Smooth muscle cell (in vitro differentiated cells): ENCODE results near the gene MKNK2. TPM values are rescaled to one million over a fixed set of nuclear protein-coding genes. Genes with fewer than 3 reads are reported as not detected.
"Not testable (repeated sequence)": the region's sequence is repeated elsewhere in the genome, so short reads cannot be mapped to it uniquely, and the experiment has no call there.

Experiments
- DNase-seq: peaks from one replicate; lab custom pipeline; 2025; ENCODE audit not compliant: unreplicated experiment; lab: John Stamatoyannopoulos, UW
- H2AFZ ChIP-seq: fragments of 200-600 bp; sonication (generic); 2 replicates; pipeline ENCODE4 v1.6.0; 2016; ENCODE audit warnings: antibody characterized with exemption, low read depth, mild to moderate bottlenecking
- H3F3A ChIP-seq: fragments of 200-600 bp; sonication (generic); 2 replicates; pipeline ENCODE4 v1.6.0; 2017; ENCODE audit warnings: antibody characterized with exemption, low read depth
- H3K27ac ChIP-seq: fragments of 200-600 bp; sonication (generic); 2 replicates; pipeline ENCODE4 v1.5.1; 2016; ENCODE audit warnings: low read depth, mild to moderate bottlenecking
- H3K27me3 ChIP-seq: fragments of 200-600 bp; sonication (generic); 2 replicates; pipeline ENCODE4 v1.6.1; 2016; ENCODE audit warnings: low read depth, mild to moderate bottlenecking
- H3K36me3 ChIP-seq: fragments of 200-600 bp; sonication (generic); 2 replicates; pipeline ENCODE4 v1.5.1; 2016; ENCODE audit warnings: low read depth
- H3K4me1 ChIP-seq: fragments of 200-600 bp; sonication (generic); 2 replicates; pipeline ENCODE4 v1.5.1; 2016; ENCODE audit warnings: low read depth
- H3K4me2 ChIP-seq: fragments of 200-600 bp; sonication (generic); 2 replicates; pipeline ENCODE4 v1.6.0; 2016; ENCODE audit warnings: mild to moderate bottlenecking
- H3K4me3 ChIP-seq: fragments of 200-600 bp; sonication (generic); 2 replicates; pipeline ENCODE4 v1.5.1; 2016; ENCODE audit warnings: mild to moderate bottlenecking
- H3K79me2 ChIP-seq: fragments of 200-600 bp; sonication (generic); 2 replicates; pipeline ENCODE4 v1.6.0; 2016; ENCODE audit warnings: low read depth, mild to moderate bottlenecking
- H3K9ac ChIP-seq: fragments of 200-600 bp; sonication (generic); 2 replicates; pipeline ENCODE4 v1.6.0; 2016; ENCODE audit warnings: low read depth
- H3K9me3 ChIP-seq: fragments of 200-600 bp; sonication (generic); replicated peaks from 2 replicates; pipeline ENCODE4 v1.5.1; 2016; ENCODE audit warnings: low read depth
- H4K20me1 ChIP-seq: fragments of 200-600 bp; sonication (generic); 2 replicates; pipeline ENCODE4 v1.6.0; 2016; ENCODE audit warnings: low read depth
- WGBS: methylation state at CpG from one replicate; pipeline ENCODE4 v1.1.7; 2016; ENCODE audit warnings: low lambda C conversion rate; 5-methylcytosine and 5-hydroxymethylcytosine counted together
- polyA plus RNA-seq: library from polyadenylated mRNA; unstranded; fragments of >200 nt; fragmentation: Nextera tagmentation; extraction: Ambion mirVana; gene quantifications from 2 replicates; pipeline ENCODE4 v1.2.1, GENCODE V29; 2016
- total RNA-seq: library from RNA; depleted of rRNA; stranded (reverse); fragments of >200 nt; gene quantifications from 2 replicates; pipeline ENCODE4 v1.2.3, GENCODE V29; 2014
- TF ChIP-seq, protein P1 (sequence below): fragments of 200-600 bp; sonication (generic); IDR thresholded peaks from 2 replicates; pipeline ENCODE4 v1.5.1; 2017; ENCODE audit warnings: borderline replicate concordance, mild to moderate bottlenecking, antibody characterized with exemption; ENCODE audit not compliant: insufficient read depth, poor library complexity, severe bottlenecking

Gene MKNK2
- total and polyA plus RNA-seq, 2 experiments from 2014 or later: 43.6 to 44.7 TPM

DNA sequence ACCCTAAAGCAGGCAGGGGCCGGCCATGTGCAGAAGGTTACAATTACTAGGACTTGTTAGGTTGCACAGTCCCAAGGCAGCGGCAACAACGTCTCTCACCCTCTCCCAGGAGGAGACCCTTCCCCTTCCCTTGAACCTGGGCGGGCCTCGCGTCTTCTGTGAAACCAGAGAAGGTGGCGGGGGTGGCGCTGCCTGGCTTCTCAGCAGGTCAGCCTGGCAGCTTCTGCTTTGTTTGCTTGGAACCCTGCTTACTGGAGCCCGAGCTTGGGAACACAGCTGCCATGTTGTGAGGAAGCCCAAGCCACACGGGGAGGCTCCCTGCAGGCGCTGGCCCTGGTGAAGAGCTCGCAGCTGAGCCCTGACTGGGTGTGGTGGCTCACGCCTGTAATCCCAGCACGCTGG is 15.5 kb downstream of the MKNK2 start:
- H2AFZ ChIP-seq: no peak overlapping the region

DNA sequence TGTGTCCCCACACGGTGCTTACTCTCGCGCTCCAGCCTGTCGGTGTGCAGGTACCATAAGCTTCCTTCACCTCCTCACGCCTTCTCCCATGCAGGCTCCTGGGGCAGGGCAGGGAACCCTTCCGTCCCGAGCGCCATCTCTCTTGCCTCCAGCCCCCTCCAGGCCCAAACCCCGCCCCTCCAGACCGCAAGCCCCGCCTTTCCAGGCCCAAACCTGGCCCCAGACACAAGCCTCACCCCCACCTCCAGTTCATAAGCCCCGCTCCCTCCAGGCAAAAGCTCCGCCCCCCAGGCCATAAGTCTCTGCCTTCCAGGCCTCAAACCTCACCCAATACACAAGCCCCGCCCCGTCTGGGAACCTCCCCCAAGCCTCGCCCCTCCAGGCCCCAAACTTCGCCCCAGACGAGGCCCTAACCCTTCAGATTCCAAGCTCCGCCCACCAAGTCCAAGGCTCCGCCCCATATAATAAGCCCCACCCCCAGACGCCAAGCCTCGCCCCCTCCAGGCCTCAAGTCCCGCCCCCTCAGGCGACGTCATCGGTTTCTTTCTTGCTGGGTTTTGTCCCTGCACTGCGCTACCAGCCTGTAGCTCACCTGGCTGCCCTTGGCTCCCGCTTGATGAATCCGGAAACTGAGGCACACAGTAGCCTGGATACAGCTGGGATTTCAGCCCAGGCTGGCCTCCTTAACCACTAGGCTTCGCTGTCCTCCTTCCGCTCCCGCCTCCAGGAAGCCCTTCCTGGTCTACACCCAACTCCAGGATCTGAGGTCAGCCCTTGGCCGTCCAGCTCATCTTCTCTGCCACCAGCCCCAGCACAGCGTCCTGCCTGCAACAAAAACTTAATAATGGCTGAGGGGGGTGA is 16.1 kb downstream of the MKNK2 start:
- H3K79me2 ChIP-seq: no peaks in the 10 kb centered on the region
- no peaks in the 10 kb centered on the region for H3K27me3 ChIP-seq
- peaks cover 3% of the 10 kb centered on the region for H3K4me1 ChIP-seq
- H3K9ac ChIP-seq: no peak overlapping the region
- H2AFZ ChIP-seq: no peak overlapping the region
- TF ChIP-seq, protein P1, sequence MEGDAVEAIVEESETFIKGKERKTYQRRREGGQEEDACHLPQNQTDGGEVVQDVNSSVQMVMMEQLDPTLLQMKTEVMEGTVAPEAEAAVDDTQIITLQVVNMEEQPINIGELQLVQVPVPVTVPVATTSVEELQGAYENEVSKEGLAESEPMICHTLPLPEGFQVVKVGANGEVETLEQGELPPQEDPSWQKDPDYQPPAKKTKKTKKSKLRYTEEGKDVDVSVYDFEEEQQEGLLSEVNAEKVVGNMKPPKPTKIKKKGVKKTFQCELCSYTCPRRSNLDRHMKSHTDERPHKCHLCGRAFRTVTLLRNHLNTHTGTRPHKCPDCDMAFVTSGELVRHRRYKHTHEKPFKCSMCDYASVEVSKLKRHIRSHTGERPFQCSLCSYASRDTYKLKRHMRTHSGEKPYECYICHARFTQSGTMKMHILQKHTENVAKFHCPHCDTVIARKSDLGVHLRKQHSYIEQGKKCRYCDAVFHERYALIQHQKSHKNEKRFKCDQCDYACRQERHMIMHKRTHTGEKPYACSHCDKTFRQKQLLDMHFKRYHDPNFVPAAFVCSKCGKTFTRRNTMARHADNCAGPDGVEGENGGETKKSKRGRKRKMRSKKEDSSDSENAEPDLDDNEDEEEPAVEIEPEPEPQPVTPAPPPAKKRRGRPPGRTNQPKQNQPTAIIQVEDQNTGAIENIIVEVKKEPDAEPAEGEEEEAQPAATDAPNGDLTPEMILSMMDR: no peak
- 63% methylated on average over 27 of the region's 34 CpGs for WGBS
- H3K36me3 ChIP-seq: no peaks in the 10 kb centered on the region
- H3F3A ChIP-seq: no peaks in the 10 kb centered on the region
- no peak for DNase-seq
- H3K4me2 ChIP-seq: no peak overlapping the region
- no peaks in the 10 kb centered on the region for H3K9me3 ChIP-seq
- H3K27ac ChIP-seq: no peak overlapping the region
- H3K4me3 ChIP-seq: no peak overlapping the region
- no peaks in the 10 kb centered on the region for H4K20me1 ChIP-seq

More for the DNA sequence above, 15.5 kb downstream of the MKNK2 start:
- H3K4me2 ChIP-seq: no peak overlapping the region
- TF ChIP-seq, protein P1: no peak
- H4K20me1 ChIP-seq: no peaks in the 10 kb centered on the region
- WGBS: 90% methylated on average over 14 of the region's 14 CpGs
- no peak overlapping the region for H3K27ac ChIP-seq
- H3K36me3 ChIP-seq: no peaks in the 10 kb centered on the region
- no peaks in the 10 kb centered on the region for H3K79me2 ChIP-seq
- H3K4me1 ChIP-seq: peaks cover 3% of the 10 kb centered on the region
- no peaks in the 10 kb centered on the region for H3F3A ChIP-seq
- H3K9ac ChIP-seq: no peak overlapping the region
- no peaks in the 10 kb centered on the region for H3K27me3 ChIP-seq
- no peak overlapping the region for H3K4me3 ChIP-seq
- H3K9me3 ChIP-seq: no peaks in the 10 kb centered on the region
- no peak for DNase-seq

- not testable (repeated sequence) for H3K36me3 ChIP-seq, H4K20me1 ChIP-seq, H3K9me3 ChIP-seq, H3K79me2 ChIP-seq, H3K27ac ChIP-seq, H3K9ac ChIP-seq, H2AFZ ChIP-seq, DNase-seq, H3K27me3 ChIP-seq, H3F3A ChIP-seq, H3K4me1 ChIP-seq, H3K4me3 ChIP-seq, H3K4me2 ChIP-seq
- WGBS: 97% methylated on average over 15 of the region's 15 CpGs
These were observed 16.8 kb downstream of the MKNK2 start for GRCh38 chr19:2034253-2034652.

- Histone ChIP-seq H3K79me2 (no peaks in the 10 kb centered on the region), H3K27me3 (no peaks in the 10 kb centered on the region), H3F3A (no peaks in the 10 kb centered on the region), H4K20me1 (no peaks in the 10 kb centered on the region), H3K4me1 (peaks cover 3% of the 10 kb centered on the region), H3K36me3 (no peaks in the 10 kb centered on the region), H3K4me3 (no peak overlapping the region), H3K9ac (no peak overlapping the region), H3K4me2 (no peak overlapping the region), H2AFZ (no peak overlapping the region), H3K27ac (no peak overlapping the region), H3K9me3 (no peaks in the 10 kb centered on the region)
- no peak for DNase-seq
- WGBS: 82% methylated on average over 3 of the region's 9 CpGs
- TF ChIP-seq, protein P1: no peak
These were observed 17.3 kb downstream of the MKNK2 start for GRCh38 chr19:2033825-2034159.
